ENCODE data around the gene CDH11.

GRCh38 chr16:65101009-65101408, 20.9 kb downstream of the CDH11 start:
- TF ChIP-seq CTCF (optimal IDR thresholded peaks at IDR 0.05 in 1 of 3, IDR thresholded peaks at IDR 0.05 in 1 of 3, conservative IDR thresholded peaks at IDR 0.05 in 1 of 3; ENCODE audit: extremely low read depth in 1 of 3, insufficient read depth in 2 of 3, low read length in 3 of 3) (no peak), EZH2 (IDR thresholded peaks at IDR 0.05; ENCODE audit: low read length) (no peak)
